OCI-LY7 (cell line): ENCODE data around the gene IRAK3.

Experiments used
- CTCF ChIP-seq: fragments of 200-600 bp; sonication (generic); conservative IDR thresholded peaks from 2 replicates; pipeline ENCODE4 v1.5.1; 2014; ENCODE audit warnings: mild to moderate bottlenecking, antibody characterized with exemption, low read length, moderate library complexity, mixed read lengths
- EZH2phosphoT487 ChIP-seq: fragments of 200-600 bp; sonication (generic); IDR thresholded peaks from 2 replicates; pipeline ENCODE4 v1.6.1; 2018; ENCODE audit warnings: low read depth, borderline replicate concordance, mild to moderate bottlenecking, mixed run types, antibody characterized with exemption, low read length, moderate library complexity, mixed read lengths

- TF ChIP-seq CTCF (no peak), EZH2phosphoT487 (no peak)
These were observed 46.2 kb upstream of the IRAK3 start for GRCh38 chr12:66142826-66143225.
